HUES6 (cell line): ENCODE results near the gene RHOA.

Experiments
- H3K27ac ChIP-seq: 2 replicates; pipeline ENCODE4 v1.7.0; 2013; ENCODE audit warnings: low read depth, mild to moderate bottlenecking, low read length, inconsistent platforms
- H3K27me3 ChIP-seq: 2 replicates; pipeline ENCODE4 v1.6.1; 2013; ENCODE audit warnings: low read length; ENCODE audit not compliant: control insufficient read depth, insufficient read depth
- H3K36me3 ChIP-seq: 2 replicates; pipeline ENCODE4 v1.6.1; 2013; ENCODE audit warnings: low read length; ENCODE audit not compliant: control insufficient read depth, insufficient read depth
- H3K4me1 ChIP-seq: 2 replicates; pipeline ENCODE4 v1.6.1; 2013; ENCODE audit warnings: low read length; ENCODE audit not compliant: control insufficient read depth, insufficient read depth
- H3K4me3 ChIP-seq: 2 replicates; pipeline ENCODE4 v1.5.1; 2013; ENCODE audit warnings: low read depth, low read length
- H3K9ac ChIP-seq: one replicate; pipeline ENCODE4 v1.6.1; 2013; ENCODE audit warnings: mild to moderate bottlenecking, low read length
- H3K9me3 ChIP-seq: 2 replicates; pipeline ENCODE4 v1.6.1; 2013; ENCODE audit warnings: low read depth, low read length; ENCODE audit not compliant: control insufficient read depth, insufficient read depth

Gene RHOA

DNA sequence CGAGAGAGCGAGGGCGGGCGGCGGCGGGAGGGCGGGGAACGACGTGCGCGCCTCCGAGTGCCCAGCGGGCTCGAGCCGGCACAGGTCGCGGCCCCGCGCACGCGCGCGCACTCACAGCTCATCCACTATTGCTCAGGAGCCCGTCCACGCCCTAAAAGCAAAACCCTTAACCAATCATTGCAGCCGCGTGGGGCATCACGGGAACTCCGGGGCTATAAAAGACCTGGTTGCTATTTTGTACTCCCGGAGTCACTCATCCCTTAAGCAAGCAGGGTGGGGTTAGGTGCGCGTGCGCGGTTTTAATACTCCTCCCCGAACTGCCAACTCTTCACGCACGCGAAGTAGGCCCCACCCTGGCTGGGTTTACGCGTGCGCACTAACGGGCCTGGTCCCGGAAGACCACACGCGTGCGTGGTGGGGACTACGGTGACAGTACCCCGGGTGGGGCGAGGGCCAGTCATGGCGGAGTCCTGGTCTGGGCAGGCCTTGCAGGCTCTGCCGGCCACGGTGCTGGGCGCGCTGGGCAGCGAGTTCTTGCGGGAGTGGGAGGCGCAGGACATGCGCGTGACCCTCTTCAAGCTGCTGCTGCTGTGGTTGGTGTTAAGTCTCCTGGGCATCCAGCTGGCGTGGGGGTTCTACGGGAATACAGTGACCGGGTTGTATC is at the start of gene RHOA, which contains the start of gene TCTA:
RHOA (minus strand) TSS at position 9 of the 664 bp plus-strand sequence. CDS start 36,387 bp downstream, outside the sequence.
TCTA (plus strand) TSS at position 456 of the 664 bp plus-strand sequence; CDS start at position 460, 4 bp downstream.
- Histone ChIP-seq H3K27ac (peak within 1 kb of the TSS; percentile 97; the same call in 1 of the 2 replicates), H3K9me3 (no peaks in the 10 kb centered on the region), H3K27me3 (no peaks in the 10 kb centered on the region), H3K4me3 (peak within 1 kb of the TSS; percentile 69), H3K36me3 (peaks cover 17% of the 10 kb centered on the region), H3K9ac (peak within 1 kb of the TSS; percentile 99), H3K4me1 (peaks cover 22% of the 10 kb centered on the region)

DNA sequence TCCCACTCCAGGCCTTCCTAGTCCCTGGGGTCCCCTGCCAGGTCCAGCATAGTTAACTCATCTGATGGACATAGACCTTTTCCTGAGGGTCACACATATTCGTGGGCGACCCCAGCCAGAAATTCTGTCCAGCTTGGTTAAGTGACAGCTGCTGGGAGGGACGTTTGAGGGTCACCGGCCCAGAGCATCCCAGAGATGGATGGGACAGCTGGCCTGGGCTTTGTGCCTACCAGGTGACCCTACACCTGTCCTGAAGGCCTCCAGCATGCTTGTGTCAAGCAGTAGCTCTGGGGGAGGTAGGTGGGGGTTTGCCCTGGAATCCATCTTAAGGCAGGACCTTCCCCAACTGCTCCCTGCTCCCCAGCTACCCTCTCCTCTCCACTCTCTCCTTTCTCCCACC is 49.2 kb upstream of the RHOA start:
- no peaks in the 10 kb centered on the region for H3K27me3 ChIP-seq
- no peaks in the 10 kb centered on the region for H3K9me3 ChIP-seq
- no peaks in the 10 kb centered on the region for H3K36me3 ChIP-seq
- H3K27ac ChIP-seq = peak overlapping the region; percentile 67
- peak overlapping the region; percentile 56 for H3K9ac ChIP-seq
- peaks cover 45% of the 10 kb centered on the region for H3K4me1 ChIP-seq
- H3K4me3 ChIP-seq = peak overlapping the region; percentile 6; the same call in 1 of the 2 replicates

DNA sequence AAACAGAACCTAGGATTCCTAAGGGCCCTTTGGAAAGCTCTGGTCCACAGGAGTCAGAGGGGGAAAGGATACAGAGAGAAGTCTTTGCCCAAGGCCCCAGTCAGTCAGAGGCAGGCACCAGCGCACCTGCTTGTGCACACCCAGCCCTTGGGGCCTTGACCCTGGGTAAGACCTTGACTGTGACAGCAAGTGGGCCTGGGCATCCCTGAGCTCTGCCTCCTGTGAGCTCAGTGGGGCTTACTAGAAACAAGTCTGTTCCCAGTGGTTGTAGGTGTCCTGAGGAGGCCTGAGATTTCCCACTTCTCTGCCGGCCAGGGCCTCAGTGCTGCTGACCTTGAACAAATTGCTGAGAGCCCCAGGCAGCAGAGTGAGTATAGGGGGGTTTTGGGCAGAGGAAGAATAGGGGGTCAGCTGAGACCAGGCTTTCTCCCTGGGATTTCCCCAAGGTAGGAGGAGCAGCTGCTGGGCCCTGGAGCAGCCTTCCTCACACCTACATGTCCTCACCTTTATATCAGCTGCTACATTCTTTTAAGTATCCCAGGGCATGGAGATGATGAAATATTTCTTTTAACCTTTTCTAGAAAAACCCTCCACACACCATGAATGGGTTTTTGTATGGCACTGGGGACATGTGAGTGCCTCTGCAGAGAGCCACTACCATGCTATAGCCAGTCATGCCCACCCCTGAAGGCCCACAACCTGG is 48.6 kb upstream of the RHOA start:
- H3K27me3 ChIP-seq = no peaks in the 10 kb centered on the region
- peaks cover 44% of the 10 kb centered on the region for H3K4me1 ChIP-seq
- peak overlapping the region; percentile 56 for H3K9ac ChIP-seq
- no peak overlapping the region for H3K4me3 ChIP-seq
- H3K36me3 ChIP-seq = no peaks in the 10 kb centered on the region
- H3K27ac ChIP-seq = peak overlapping the region; percentile 67; the same call in 1 of the 2 replicates
- no peaks in the 10 kb centered on the region for H3K9me3 ChIP-seq

DNA sequence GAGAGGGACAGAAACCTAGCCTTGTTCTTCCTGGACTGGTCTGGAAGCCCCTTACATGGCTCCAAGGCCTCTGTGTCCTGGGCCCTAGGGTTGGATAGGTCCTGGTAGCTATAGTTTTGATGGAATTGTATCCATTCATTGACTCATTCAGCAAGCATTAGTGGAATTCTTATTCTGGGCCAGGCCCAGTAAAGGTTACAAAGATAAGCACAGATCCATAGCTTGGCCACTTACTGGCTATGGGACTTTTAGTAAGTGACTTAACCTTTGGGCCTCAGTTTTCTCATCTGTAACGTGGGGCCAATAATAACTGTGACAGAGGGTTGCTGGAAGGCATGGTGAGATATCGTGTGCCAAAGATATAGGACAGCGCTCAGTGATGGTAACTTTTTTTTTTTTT is 44.7 kb upstream of the RHOA start:
- H3K27ac ChIP-seq = no peak overlapping the region

DNA sequence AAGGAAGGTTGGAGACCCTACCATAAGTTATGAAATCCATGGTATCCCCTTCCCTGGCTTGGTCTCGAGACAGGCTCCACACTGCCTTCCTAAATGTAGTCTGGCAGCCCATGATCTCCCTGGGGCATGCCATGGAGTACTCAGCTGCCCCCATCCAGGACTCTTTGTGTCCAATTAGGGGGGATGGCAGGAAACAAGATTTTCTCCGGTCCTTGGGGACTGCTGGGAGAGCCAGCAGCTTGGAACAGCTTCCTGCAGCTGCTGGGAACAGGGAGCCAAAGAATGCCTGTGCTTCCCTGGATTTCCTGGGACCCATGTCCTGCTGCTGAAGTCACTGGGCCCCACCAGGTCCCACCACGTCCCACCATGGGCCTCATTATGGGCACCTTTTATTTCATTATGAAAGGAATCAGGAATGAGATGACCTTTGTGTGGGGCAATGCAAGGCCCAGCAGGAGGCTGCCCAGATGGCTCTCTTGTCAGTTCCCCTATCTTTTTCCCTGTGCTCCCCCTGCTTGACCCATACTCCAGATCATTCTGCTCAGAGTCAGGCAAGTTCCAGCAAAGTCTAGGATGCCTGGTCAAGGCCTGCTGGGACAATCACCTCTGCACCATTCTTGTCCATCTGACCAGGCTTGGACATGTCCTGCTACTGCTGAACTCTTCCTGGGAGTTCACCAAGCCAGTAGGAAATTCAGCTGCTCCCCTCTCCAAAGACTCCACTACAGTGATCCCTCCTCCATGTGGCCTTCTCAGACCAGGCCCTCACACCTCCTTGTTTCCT is 43.3 kb upstream of the RHOA start:
- no peaks in the 10 kb centered on the region for H3K9me3 ChIP-seq
- H3K36me3 ChIP-seq = no peaks in the 10 kb centered on the region
- H3K4me3 ChIP-seq = no peak overlapping the region
- H3K27me3 ChIP-seq = no peaks in the 10 kb centered on the region
- H3K4me1 ChIP-seq = peaks cover 26% of the 10 kb centered on the region
- H3K27ac ChIP-seq = no peak overlapping the region
- no peak overlapping the region for H3K9ac ChIP-seq

More for the DNA sequence above, 44.7 kb upstream of the RHOA start:
- Histone ChIP-seq H3K27me3 (no peaks in the 10 kb centered on the region), H3K4me1 (peaks cover 39% of the 10 kb centered on the region), H3K36me3 (no peaks in the 10 kb centered on the region), H3K9ac (no peak overlapping the region), H3K9me3 (no peaks in the 10 kb centered on the region), H3K4me3 (no peak overlapping the region)

DNA sequence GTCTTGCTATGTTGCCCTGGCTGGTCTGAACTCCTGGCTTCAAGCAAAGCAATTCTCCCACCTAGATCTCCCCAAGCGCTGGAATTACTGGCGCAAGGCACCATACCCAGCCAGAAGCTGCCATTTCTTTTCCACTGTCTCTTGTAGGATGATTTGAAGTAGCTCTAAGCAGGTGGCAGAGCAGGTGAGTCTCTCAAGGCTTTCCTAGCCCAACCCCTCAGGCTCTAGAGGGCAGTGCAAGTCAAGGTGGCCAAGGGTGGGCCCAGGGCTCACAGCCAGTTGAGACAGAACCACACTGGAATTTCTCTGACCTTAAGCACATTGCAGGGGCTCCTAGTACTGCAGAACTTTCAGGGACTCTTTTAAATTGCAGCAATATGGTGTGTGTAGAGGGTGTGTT is 42.7 kb upstream of the RHOA start:
- no peak overlapping the region for H3K9ac ChIP-seq
- no peak overlapping the region for H3K27ac ChIP-seq
- no peaks in the 10 kb centered on the region for H3K9me3 ChIP-seq
- no peaks in the 10 kb centered on the region for H3K27me3 ChIP-seq
- peaks cover 19% of the 10 kb centered on the region for H3K4me1 ChIP-seq
- H3K4me3 ChIP-seq = no peak overlapping the region
- H3K36me3 ChIP-seq = no peaks in the 10 kb centered on the region

DNA sequence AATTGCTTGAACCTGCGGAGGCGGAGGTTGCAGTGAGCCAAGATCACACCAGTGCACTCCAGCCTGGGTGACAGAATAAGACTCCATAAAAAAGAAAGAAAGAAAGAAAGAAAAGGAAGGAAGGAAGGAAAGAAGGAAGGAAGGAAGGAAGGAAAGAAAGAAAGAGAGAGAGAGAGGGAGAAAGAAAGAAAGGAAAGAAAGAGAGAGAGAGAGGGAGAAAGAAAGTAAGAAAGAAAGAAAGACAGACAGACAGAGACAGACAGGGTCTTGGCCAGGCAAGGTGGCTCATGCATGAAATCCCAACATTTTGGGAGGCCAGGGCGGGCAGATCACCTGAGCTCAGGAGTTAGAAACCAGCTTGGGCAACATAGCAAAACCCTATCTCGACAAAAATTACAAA is 41.8 kb upstream of the RHOA start:
- no peak overlapping the region for H3K4me3 ChIP-seq
- H3K9me3 ChIP-seq = no peaks in the 10 kb centered on the region
- no peak overlapping the region for H3K27ac ChIP-seq
- H3K9ac ChIP-seq = no peak overlapping the region
- no peaks in the 10 kb centered on the region for H3K27me3 ChIP-seq
- peaks cover 11% of the 10 kb centered on the region for H3K4me1 ChIP-seq
- H3K36me3 ChIP-seq = no peaks in the 10 kb centered on the region

DNA sequence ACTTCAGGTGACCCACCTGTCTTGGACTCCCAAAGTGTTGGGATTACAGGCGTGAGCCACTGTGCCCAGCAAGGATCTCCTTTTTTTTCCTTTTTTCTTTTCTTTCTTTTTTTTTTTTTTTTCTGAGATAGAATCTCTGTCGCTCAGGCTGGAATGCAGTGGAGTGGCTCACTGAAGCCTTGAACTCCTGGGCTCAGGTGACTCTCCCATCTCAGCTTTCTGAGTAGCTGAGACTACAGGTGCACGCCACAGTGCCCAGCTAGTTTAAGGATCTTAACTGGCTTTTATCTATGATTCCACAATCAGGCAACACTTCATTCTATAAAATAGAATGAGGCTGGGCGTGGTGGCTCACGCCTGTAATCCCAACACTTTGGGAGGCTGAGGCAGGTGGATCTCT is 33.6 kb upstream of the RHOA start:
- H3K9ac ChIP-seq = no peak overlapping the region
- H3K27me3 ChIP-seq = no peaks in the 10 kb centered on the region
- no peak overlapping the region for H3K4me3 ChIP-seq
- no peaks in the 10 kb centered on the region for H3K9me3 ChIP-seq
- no peaks in the 10 kb centered on the region for H3K36me3 ChIP-seq
- H3K4me1 ChIP-seq = no peaks in the 10 kb centered on the region
- H3K27ac ChIP-seq = no peak overlapping the region

DNA sequence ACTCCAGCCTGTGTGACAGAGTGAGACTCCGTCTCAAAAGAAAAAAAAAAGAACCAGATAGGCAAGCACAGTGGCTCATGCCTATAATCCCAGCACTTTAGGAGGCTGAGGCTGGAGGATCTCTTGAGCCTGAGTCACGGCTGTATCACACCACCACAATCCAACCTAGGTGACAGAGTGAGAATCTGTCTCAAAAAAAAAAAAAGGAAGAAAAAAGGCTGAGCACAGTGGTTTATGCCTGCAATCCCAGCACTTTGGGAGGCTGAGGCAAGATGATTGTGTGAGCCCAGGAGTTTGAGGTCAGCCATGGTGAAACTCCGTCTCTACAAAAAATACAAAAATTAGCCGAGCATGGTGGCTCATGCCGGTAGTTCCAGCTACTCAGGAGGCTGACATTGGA is 23.0 kb upstream of the RHOA start:
- H3K9ac ChIP-seq = no peak overlapping the region
- H3K9me3 ChIP-seq = no peaks in the 10 kb centered on the region
- no peaks in the 10 kb centered on the region for H3K4me1 ChIP-seq
- no peaks in the 10 kb centered on the region for H3K27me3 ChIP-seq
- H3K4me3 ChIP-seq = no peak overlapping the region
- no peak overlapping the region for H3K27ac ChIP-seq
- H3K36me3 ChIP-seq = no peaks in the 10 kb centered on the region

DNA sequence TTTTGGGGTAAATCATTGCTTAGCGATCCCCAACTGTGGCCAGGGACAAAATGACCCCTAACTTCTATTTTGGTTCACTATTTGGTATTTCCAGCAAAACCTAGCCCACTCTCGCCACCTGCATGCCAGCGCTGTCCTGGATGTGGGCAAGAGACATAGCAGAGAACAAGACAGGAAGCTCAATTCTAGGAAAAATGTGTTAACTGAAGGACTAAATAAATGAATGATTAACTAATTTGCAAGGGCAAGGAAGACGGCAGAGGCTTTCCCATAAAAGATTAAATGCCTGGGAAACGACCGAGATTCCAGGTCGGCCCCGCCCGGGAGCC is 16.9 kb upstream of the RHOA start:
- no peak overlapping the region; the same call in 1 of the 2 replicates for H3K27ac ChIP-seq

DNA sequence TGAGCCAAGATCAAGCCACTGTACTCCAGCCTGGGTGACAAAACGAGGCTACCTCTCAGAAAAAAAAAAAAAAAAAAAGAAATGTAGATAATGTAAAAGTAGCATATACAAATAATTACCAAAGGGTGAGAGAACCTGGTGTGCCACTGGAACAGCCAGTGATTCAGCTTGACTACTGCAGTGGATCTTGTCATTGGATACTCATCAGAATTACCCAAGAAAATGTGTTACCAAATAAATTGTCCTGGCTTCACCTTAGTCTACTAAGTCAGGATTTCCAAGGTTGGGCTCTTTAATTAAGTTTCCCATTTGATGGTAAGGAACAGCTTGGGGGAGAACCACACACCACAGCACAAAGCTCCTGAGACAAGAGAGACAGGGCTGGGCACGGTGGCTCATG is 15.8 kb upstream of the RHOA start:
- H3K4me3 ChIP-seq = no peak overlapping the region
- H3K9ac ChIP-seq = no peak overlapping the region
- H3K9me3 ChIP-seq = no peaks in the 10 kb centered on the region
- peaks cover 7% of the 10 kb centered on the region for H3K4me1 ChIP-seq
- peaks cover 9% of the 10 kb centered on the region for H3K36me3 ChIP-seq
- H3K27ac ChIP-seq = no peak overlapping the region
- no peaks in the 10 kb centered on the region for H3K27me3 ChIP-seq

More for the DNA sequence above, 16.9 kb upstream of the RHOA start:
- Histone ChIP-seq H3K36me3 (peaks cover 9% of the 10 kb centered on the region), H3K27me3 (no peaks in the 10 kb centered on the region), H3K4me1 (no peaks in the 10 kb centered on the region), H3K9ac (peak overlapping the region; percentile 39), H3K9me3 (no peaks in the 10 kb centered on the region), H3K4me3 (peak overlapping the region; percentile 84)
